GM12892 (cell line): ENCODE measurements around the gene ATF6.

Source experiments
- POLR2A ChIP-seq: IDR thresholded peaks from 2 replicates; pipeline ENCODE4 v1.6.1; 2011; ENCODE audit warnings: low read depth, low read length, control low read depth
- POLR2AphosphoS5 ChIP-seq: IDR thresholded peaks from 2 replicates; pipeline ENCODE4 v1.6.1; 2011; ENCODE audit warnings: low read depth, low read length, control low read depth

DNA sequence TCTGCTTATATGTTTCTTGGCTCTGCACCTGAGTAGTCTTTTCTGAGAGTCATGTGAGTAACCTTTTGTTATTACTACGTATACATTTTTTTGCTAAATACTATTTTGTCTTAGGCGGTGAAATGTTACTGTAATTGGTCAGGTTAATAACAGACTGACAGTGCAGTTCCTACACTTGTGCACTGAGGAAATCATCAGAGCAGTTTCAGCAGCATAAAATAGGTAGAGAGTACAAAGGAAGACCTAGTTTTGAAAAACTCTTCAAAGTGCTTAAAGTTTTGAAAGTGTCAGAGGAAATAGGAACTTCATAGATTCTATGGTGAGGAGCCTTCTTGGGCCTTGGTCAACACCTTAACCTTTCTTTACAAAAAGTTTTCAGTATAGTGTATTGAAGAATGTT is 11.1 kb downstream of the ATF6 start:
- TF ChIP-seq POLR2AphosphoS5 = no peak
- TF ChIP-seq POLR2A = no peak
